HFF-Myc (cell line): ENCODE results near the gene EIF5B.

Experiments
- DNase-seq: peaks from one replicate; pipeline ENCODE4 v3.0.0-alpha.2; 2011; ENCODE audit warnings: low read depth; ENCODE audit errors: extremely low read depth
- H3K4me3 ChIP-seq: replicated peaks from 2 replicates; pipeline ENCODE4 v1.5.1; 2011; ENCODE audit warnings: low read depth, mild to moderate bottlenecking, control low read depth, low read length
- TF ChIP-seq, protein P1 (sequence below): IDR thresholded peaks from 2 replicates; pipeline ENCODE4 v1.5.1; 2012; ENCODE audit warnings: mild to moderate bottlenecking, low read depth, low read length, control low read depth; ENCODE audit errors: missing control alignments

Gene EIF5B

DNA sequence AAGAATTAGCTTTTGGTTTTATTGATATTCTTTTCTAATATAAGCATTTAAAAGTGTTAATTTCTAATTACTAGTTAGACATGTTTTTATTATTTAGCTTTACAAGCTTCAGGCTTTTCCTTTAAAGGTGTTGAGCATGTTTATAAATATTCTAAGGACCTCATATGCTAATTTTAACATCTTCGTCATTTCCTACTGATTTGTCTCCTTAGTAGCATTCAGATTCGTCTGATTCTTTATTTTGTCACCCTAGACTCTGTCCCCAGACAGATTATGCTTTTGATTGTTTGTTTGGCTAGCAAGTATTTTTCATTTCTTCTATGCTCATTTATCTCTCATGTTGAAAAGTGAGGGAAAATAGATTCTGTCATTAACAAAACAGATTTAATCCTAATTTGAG lies 51.7 kb downstream of the EIF5B start:
- H3K4me3 ChIP-seq = no peak overlapping the region
- TF ChIP-seq, protein P1, sequence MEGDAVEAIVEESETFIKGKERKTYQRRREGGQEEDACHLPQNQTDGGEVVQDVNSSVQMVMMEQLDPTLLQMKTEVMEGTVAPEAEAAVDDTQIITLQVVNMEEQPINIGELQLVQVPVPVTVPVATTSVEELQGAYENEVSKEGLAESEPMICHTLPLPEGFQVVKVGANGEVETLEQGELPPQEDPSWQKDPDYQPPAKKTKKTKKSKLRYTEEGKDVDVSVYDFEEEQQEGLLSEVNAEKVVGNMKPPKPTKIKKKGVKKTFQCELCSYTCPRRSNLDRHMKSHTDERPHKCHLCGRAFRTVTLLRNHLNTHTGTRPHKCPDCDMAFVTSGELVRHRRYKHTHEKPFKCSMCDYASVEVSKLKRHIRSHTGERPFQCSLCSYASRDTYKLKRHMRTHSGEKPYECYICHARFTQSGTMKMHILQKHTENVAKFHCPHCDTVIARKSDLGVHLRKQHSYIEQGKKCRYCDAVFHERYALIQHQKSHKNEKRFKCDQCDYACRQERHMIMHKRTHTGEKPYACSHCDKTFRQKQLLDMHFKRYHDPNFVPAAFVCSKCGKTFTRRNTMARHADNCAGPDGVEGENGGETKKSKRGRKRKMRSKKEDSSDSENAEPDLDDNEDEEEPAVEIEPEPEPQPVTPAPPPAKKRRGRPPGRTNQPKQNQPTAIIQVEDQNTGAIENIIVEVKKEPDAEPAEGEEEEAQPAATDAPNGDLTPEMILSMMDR = no peak
- DNase-seq = no peak

DNA sequence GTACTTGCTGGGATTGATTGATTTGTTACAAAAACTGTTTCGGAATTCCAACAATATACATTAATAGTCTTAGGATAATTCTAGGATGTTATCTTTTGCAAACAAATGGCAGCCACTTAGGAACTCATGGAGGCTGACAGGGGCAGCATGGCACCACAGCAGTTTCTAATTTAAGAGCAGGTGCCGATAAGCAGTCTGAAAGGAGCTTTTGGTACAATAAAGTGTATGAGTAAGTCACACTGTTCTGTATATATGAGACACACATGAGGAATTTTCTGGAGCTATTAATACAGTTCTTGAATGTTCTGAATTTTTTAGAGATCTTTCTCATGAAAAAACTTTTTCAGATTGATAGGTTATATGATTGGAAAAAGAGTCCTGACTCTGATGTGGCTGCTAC lies 52.2 kb downstream of the EIF5B start:
- TF ChIP-seq, protein P1 = no peak
- peak; percentile 19 for DNase-seq
- H3K4me3 ChIP-seq = no peak overlapping the region

DNA sequence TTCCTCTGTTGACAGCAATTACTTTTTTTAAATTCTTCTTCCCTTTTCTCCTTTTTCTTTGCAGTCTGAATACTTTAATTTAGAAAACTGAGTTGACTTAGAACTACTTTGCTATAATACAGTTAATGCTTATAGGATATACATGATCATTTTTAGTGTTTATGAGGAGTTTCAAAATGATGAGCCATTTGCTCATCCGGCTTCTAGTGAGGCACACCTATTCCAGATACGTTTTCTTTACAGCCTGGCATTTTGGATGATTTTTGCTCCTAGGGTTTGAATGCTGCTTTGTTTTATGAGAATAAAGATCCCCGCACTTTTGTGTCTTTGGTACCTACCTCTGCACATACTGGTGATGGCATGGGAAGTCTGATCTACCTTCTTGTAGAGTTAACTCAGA lies 52.8 kb downstream of the EIF5B start:
- TF ChIP-seq, protein P1 = no peak
- no peak for DNase-seq
- no peak overlapping the region for H3K4me3 ChIP-seq

DNA sequence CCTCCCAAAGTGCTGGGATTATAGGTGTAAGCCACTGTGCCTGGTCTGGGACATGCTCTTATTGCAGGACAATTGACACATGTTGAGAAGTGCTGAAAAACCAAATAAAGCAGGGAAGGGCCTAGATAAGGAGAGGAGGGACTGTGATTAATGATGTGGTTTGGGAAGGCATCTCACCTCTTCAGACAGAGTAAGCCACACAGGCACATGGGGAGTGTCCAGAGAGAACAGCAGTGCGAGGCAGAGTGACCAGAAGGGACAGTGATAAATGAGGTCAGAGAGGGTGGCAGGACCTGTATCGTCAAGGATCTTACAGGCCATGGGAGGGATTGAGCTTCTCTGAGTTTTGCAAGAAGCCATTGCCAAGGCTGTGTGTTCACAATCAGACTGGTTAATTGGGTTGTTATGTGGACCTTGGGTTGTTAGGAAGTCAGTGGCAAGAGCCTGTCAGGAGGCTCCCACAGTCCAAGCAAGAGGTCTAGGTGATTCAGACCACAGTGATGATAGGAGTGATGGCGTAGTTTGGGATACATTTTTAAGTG lies 58.5 kb downstream of the EIF5B start:
- H3K4me3 ChIP-seq = no peak overlapping the region
- TF ChIP-seq, protein P1 = no peak
- DNase-seq = no peak

DNA sequence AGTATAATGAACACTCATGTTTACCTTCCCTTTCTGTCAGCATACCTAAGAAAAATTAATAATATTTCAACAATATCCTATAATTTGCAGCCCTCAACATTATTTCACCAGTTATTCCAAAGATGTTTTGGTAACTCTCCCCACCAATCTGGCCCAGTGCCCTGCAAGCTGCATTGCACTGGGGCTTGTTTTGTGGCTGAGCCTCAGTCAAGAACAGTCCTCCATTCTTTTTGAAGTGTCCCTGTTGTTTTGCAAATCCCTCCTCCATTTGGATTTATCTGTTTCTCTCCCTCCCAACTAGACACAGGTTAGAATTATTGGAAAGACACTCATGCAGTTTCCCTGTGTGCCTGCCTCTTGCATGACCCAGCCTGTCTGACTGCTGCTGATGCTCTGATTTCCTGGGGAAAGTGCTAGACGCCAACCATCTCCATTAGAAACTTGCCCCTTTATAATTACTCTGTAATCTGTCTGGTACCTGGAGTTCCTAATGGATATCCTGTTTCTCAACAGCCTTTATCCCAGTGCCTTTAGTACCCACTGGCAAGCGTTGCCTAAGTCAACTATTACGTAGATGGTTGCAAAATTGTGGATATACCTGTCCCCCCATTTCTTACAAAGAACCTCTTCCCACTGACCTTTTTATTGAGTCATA lies 60.2 kb downstream of the EIF5B start:
- DNase-seq = no peak
- TF ChIP-seq, protein P1 = no peak
- no peak overlapping the region for H3K4me3 ChIP-seq

DNA sequence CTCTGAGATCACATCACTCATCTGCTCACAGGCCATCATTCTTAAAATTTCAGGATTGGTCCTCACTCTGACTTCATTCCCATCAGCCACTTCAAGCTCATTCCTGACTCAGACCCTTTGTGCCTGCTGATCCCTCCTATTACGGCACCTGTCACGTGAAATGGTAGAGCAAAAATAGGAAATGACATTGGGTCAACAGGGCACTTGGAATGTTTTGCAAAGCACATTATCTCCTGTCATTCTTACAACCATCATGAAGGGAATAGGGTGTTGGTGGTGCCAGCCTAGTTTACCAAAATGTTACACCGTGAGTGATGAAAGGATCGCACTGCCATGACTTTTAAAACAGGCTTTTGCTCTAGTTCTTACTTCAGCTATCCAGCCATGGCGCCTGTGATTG lies 61.1 kb downstream of the EIF5B start:
- no peak overlapping the region for H3K4me3 ChIP-seq
- TF ChIP-seq, protein P1 = no peak
- no peak for DNase-seq

DNA sequence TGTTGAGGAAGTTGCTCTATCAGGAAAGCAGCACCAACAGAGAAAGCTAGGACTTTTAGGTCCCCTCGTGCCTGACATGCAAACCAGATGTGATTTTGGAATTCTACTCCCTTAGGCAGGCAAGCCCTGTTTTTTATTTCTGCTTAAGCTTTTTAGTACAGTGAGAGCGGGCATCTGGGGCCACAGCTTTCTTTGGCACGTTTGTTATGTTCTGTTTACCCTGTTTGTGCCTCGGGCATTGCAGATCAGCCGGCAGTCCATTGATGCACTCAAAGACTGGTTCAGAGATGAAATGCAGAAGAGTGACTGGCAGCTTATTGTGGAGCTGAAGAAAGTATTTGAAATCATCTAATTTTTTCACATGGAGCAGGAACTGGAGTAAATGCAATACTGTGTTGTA lies 61.9 kb downstream of the EIF5B start:
- no peak for DNase-seq
- H3K4me3 ChIP-seq = no peak overlapping the region
- TF ChIP-seq, protein P1 = no peak
